Measurements from ENCODE around the gene PRSS12.

The PRSS12 gene

DNA sequence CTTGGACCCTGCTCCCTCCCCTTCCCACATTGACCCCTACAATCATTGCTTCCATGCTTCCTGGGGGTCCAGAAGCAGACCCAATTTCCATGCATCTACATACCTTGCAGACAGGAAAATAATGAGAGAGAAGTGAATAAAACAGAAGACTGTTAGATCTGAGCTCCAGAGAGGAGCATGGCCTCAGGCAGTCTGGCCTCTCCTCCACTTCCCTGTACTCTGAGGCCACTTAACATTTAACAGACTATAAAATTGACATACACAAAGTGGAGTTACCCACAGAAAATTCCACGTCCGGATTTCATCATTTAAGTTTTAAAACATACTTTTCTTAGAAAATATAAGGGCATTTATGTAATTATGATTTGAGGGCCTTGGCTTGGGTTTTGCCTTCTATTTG, 2.1 kb upstream of the PRSS12 start:
- no peak for DNase-seq

DNA sequence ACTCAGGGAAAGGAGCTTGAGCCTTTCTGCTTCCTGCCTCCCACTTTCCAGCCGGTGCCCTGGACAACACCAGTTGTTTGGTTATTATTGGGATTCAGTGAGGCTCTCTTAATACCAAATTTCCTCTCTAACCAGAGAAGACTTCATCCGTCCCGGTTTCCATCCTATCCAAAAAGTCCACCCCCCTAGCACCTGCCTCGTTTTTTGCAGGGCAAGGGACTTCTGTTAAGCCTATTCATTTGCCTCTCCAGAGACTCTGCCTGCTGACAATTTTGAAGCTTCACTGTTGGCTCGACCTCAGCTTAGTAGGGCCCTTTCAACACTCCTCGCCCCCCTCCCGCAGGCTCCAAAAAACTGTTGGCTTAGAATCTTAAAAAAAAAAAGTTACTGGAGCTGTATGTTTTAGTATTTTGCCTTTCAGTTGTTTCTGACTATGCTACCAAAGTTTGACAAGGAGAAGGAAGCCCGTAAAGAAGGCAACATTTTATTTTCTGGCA, 779 bp upstream of the PRSS12 start:
- no peak for DNase-seq

GRCh38 chr4:118351851-118352827, 664 bp downstream of the PRSS12 start:
- peak; percentile 9 for DNase-seq

DNA sequence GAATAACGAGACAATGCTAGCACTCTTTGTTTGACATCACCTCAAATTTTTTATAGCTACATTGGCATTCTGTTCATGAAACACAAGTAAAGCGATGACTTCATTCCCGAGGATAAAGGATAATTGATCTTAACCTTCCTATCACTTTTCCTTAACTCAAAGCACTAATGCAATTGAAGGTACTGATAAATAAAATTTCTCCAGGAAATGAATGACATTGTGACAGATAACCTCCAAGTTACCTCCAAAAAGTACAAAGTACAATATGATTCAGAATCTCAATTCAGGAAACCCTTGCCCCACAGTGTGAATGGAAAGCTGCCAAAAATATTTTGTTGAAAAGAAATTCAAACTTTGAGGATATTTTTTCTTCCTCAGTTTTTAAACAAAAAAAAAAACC, 1.8 kb downstream of the PRSS12 start:
- no peak for DNase-seq

- no peak for DNase-seq
These were observed 3.9 kb downstream of the PRSS12 start for GRCh38 chr4:118348886-118349285.

- DNase-seq = no peak
These were observed 6.3 kb downstream of the PRSS12 start for GRCh38 chr4:118346495-118346894.

DNA sequence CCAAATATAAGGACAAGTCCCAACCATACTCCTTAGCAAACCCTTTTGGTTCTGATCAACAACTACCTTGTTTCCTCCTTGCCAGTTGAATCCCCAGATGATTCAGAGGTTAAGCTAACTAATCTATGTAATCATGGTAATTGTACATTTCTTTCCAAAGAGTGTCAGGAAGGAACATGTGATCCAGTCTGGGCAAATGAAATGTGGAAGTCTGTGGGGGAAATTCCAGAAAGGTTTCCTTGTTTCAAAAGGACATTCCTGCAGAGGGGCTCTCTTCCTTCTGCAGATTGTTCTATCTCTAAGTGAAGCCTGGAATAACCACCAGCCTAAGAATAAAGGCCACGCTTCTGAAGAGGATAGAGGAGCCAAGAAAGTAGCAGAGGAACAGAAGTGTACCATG, 7.0 kb downstream of the PRSS12 start:
- no peak for DNase-seq

- no peak for DNase-seq
These were observed 8.0 kb downstream of the PRSS12 start for GRCh38 chr4:118344801-118345200.

DNA sequence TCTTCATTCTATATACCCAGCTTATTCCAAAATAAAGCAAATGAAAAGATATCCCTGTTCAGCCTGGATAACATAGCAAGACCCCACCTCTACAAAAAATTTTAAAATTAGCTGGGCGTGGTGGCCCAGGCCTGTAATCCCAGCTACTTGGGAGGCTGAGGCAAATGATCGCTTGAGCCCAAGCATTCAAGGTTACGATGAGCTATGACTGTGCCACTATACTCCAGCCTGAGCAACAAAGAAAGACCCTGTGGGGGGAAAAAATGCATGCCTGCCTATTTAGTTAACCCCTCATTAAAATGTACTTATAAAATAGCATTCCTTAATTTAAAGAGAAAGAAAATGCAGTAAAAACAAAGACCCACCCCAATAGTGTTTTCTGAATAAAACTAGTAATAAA, 9.3 kb downstream of the PRSS12 start:
- no peak for DNase-seq

DNA sequence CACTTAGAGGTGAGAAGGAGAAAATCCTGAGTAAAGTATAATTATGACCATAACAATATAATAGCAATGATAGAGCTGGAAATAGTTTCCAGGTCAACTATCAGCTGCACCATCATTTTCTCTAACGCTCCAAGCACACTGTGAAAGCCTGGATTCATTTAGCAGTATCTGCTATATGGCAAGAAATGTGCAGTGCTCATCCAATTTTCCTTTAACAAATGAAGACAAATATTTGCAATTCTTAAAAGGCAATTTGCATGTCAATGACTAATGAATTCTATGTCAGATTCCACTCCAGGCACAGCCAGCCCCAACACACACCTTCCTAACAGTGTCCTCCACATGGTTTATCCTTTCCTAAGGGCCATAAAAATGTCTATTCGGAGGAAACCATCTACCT, 12.7 kb downstream of the PRSS12 start:
- DNase-seq = no peak

DNA sequence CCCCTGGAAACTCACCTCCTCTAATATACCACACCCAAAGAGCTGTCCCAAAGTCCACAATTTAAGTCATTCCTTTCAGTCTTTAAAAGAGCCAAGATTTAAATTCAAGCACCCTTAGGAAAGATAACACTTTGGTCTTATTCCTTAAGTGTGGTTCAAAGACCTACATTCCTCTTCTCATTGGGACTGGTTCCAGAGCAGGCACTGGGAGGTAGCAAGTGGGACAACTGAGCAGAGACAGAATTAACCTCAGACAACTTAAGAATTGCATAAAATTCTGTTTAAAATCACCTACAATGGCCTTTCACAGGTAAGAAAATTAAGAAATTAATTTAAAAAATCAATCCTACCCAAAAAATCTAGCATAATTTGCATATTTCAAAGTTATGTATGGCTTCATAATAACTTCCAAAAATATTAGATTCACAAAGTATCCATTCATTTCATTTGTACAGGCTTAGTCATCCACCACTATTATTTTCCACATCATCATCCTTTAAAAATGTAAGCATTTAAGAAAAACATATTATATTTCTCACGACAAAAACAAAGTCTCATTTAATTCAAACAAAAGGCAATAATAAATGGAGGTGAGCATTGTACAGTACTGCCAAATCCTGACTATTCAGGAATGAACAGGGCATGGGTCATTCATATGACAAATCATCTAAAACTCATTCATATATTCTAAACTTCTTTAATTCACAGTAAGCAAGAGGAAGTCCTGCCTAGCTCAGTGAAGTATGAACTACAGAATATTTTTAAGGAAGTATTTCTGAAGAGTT, 13.6 kb downstream of the PRSS12 start:
- DNase-seq = no peak

- no peak for DNase-seq
These were observed 14.3 kb downstream of the PRSS12 start for GRCh38 chr4:118338518-118338917.

GRCh38 chr4:118337954-118338353, 14.8 kb downstream of the PRSS12 start:
- DNase-seq = no peak

- DNase-seq = no peak
These were observed 17.0 kb downstream of the PRSS12 start for GRCh38 chr4:118335774-118336173.

DNA sequence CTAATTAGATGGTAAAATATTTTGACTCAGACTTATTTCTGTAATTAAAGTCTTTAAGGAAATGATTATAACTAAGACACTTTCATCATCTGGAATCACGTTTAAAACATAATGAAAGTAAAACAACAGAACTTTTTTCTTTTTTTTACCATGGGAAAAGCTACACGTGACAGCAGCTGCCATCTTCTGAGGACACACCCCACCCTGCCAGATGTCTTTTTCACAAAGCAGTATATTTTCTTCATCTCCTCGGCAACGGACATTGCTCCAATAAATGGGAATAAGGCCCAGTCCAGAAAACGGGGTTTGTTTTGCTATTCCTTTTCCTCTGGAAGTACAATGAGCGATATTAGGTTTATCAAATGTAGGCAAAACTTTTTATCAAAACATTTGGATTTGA, 17.5 kb downstream of the PRSS12 start:
- no peak for DNase-seq

- DNase-seq = no peak
These were observed 21.5 kb downstream of the PRSS12 start for GRCh38 chr4:118331352-118331751.

DNA sequence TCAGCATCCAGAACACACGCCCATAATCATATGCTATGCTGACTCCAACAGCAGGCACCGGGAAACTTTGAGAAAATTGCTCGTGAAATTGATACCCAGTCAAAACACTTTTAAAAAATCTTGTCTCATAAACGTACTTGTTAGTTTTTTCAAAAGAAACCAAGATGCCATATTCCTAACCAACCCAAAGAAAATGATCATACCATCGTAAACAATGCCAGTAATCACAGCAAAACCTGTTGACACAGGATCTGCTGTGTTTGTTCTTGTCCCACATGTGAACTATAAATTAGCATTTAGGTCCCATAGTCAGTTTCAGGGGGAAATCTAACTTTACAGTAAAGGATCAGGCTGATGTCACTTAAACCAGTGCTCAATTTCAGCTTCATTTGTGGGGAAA, 23.0 kb downstream of the PRSS12 start:
- DNase-seq = no peak

- DNase-seq = peak; percentile 4
These were observed 25.1 kb downstream of the PRSS12 start for GRCh38 chr4:118327554-118328241.

DNA sequence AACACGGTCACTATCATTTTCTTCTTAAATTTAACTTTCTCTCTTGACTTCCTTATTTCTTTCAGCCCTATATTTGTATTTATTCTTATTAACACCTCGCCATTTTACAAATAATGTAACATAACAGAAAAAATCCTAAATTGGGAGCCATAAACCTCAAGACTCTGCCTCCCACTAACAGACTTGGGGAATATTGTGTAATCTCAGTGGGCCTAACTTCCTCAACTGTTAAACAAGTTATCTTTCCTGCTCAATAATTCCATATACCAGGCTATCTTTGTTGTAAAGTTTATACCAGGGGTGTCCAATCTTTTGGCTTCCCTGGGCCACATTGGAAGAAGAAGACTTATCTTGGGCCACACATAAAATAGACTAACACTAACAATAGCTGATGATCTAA, 26.2 kb downstream of the PRSS12 start:
- no peak for DNase-seq

DNA sequence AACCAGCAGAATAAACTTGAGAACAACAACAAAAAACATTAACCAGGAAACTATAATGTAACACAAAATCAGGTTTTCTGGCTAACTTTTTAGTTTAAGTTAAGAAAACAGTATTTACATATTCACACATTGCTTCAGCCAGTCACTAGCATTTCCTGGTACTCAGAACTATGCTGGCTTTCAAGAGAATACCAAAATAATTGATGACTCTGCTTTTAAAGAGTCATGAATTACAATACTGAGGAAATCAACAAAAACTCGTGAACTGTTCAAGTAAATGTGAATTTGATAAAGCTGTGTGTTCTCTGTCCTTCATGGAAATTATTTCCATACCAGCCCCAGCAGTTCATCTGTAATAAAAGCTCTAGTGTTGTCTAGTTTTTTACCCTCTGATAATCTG, 27.4 kb downstream of the PRSS12 start:
- no peak for DNase-seq

GRCh38 chr4:118322831-118323502, 29.8 kb downstream of the PRSS12 start:
- DNase-seq = no peak

- no peak for DNase-seq
These were observed 33.9 kb downstream of the PRSS12 start for GRCh38 chr4:118318931-118319330.

DNA sequence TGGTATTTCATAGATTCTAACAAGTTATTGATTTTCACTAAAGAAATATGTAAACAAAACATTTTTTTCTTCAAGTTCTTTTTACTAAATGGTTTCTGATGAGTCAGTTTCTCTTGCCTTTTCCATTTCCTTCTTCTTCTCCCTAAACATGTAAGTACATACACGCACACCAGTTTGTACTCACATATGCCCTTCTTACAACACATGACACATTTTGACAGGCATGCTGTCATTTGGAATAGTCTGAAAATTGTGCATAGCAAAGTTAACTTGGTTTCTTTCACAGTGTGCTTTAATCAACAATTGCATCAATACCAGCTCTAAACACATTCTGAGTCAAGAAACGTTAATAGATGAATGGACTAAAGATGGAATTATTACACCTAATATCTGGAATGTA, 35.1 kb downstream of the PRSS12 start:
- no peak for DNase-seq
